GM12865 (cell line): ENCODE data around the gene CDC42EP1.

Experiments
- DNase-seq: peaks from one replicate; pipeline ENCODE4 v3.0.0; 2010; ENCODE audit warnings: low read depth
- H3K4me3 ChIP-seq: 2 replicates; pipeline ENCODE4 v1.5.1; 2011; ENCODE audit warnings: mild to moderate bottlenecking, low read depth, low read length, control low read depth
- CTCF ChIP-seq: IDR thresholded peaks from 2 replicates; pipeline ENCODE4 v1.5.1; 2011; ENCODE audit warnings: low read length, control low read depth, low read depth, inconsistent platforms; ENCODE audit not compliant: insufficient read depth; ENCODE audit errors: missing control alignments

CDC42EP1 gene

GRCh38 chr22:37518509-37519267 lies 41.6 kb upstream of the CDC42EP1 start:
- H3K4me3 ChIP-seq: no peak overlapping the region; the same call in 1 of the 2 replicates
- DNase-seq: no peak
- no peak for TF ChIP-seq CTCF

- no peak for DNase-seq
- no peak for TF ChIP-seq CTCF
- no peak within 1 kb of the TSS; the same call in 1 of the 2 replicates for H3K4me3 ChIP-seq
Observed at GRCh38 chr22:37519268-37520195, 40.7 kb upstream of the CDC42EP1 start, which contains the start of gene CARD10. Gene CARD10 (minus strand): TSS chr22:37519415. CDS start chr22:37519200, 215 bp downstream.

DNA sequence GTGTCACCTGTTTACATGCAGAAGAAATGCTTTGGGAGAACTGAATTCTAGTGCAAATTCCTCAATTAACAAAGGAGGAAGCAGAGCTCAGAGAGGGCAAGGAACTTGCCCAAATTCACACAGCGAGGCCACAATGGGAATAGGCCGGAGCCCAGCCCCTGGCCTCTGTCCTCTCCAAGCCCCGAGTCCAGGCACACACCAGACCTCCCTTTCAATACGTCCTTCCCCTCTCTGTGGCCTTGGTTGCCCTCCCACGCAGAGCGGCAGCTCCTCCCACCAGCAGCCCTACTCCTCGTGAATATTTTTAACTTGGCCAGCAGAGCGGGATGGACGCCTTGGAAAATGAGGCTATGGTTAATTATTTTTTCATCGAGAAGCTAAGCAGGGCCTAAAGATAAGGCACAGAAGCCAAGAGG lies 39.5 kb upstream of the CDC42EP1 start:
- TF ChIP-seq CTCF: no peak
- no peak for DNase-seq
- no peak overlapping the region for H3K4me3 ChIP-seq

GRCh38 chr22:37521236-37521739 lies 39.0 kb upstream of the CDC42EP1 start:
- DNase-seq: no peak
- H3K4me3 ChIP-seq: no peak overlapping the region
- TF ChIP-seq CTCF: no peak

DNA sequence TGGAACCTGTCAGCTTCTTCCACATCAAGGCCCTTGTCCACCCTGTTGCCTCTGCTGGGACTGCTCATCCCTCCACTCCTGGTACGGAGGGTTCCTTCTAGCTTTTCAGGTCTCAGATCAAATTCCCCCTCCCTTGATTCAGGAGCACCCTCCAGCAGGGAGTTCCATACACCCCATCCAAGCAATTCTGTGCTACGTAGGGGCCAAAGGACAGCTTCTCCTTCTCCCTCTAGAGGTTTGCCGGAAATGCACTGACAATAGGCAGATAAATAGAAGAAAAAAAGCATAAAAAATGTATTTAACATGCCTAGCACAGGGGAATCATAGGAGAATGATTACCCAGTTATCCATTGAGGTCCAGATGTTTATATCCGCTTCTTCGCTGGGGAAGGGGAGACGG lies 37.8 kb upstream of the CDC42EP1 start:
- no peak for TF ChIP-seq CTCF
- no peak overlapping the region for H3K4me3 ChIP-seq
- no peak for DNase-seq

- H3K4me3 ChIP-seq: no peak overlapping the region
- DNase-seq: no peak
- no peak for TF ChIP-seq CTCF
Observed at GRCh38 chr22:37525073-37525745, 35.1 kb upstream of the CDC42EP1 start.
